ENCODE measurements around the gene SLC35A4.

GRCh38 chr5:140565780-140566095, 1.1 kb downstream of the SLC35A4 start:
- no peak for TF ChIP-seq CTCF (IDR thresholded peaks at IDR 0.05; ENCODE audit: insufficient read depth, low read depth, low read length)
- no peak for TF ChIP-seq EZH2 (IDR thresholded peaks at IDR 0.05; ENCODE audit: insufficient read depth, low read length)

Measured in astrocyte (in vitro differentiated cells and primary cell).